Stimulated activated CD4-positive, alpha-beta T cell treated with anti-CD3 and anti-CD28 coated beads, Interleukin-4, amount 100 ng/mL, for 1 hour (primary cell): ENCODE data around the gene PDGFRB.

Experiments used
- DNase-seq: peaks from one replicate; pipeline ENCODE4 v3.0.0-alpha.2; 2020

Gene PDGFRB

DNA sequence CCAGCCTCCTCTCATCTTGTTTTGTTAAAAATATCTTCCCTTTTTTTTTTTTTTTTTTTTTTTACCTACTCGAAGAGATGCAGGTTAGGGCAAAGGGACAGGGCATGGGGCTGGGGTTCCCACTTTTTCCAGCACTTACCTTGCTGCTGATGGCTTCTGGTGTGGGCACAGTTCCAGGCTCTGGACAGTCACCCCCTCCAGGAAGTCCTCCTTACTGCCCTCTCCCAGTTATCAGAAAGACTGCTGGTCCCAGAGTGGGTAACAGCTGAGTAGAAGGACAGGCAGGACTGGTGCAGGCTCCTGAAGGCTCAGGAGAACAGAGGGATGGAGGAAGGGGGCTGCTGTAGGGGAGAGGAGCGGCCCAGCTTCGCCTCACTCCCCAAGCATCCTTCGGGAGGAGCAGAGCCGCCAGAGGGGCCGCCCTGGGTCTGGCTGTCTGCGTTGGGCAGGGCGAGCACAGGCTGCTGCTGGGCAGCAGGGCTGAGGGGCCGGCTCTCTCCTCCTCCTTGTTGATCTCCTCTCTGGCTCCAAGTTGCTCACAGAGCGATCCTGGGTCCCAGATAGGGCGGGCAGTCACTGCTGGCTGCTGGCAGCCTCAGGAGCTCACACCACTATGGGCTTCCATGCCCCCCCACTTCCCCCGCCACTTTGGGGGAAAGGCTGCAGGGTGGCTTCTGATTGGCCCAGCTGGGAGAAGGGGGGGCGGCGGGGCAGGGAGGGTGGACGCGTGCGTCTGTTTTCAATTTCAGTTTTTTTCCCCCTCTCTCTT lies at the start of gene PDGFRB:
PDGFRB (minus strand) TSS at position 588 of the 769 bp plus-strand sequence. CDS start 18,798 bp downstream, outside the sequence.
- DNase-seq, result peak; percentile 39

DNA sequence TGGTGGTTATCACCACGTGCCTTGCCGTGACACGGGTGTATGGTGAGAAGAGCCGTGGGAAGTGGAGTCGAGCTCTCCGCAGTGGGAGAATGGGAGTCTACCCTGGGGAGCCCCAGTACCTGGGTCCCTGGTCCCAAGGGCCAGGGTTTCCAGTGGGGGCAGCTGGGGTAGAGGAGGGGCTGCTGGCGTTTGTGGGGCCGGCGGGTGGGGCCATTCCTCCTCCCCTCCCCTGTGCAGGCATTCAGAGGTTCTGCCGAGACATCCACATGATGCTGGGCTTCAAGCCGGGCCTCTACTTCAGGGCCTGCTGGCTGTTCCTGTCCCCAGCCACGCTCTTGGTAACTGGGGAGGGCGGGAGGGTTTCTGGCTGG lies 48.9 kb upstream of the PDGFRB start:
- no peak for DNase-seq

DNA sequence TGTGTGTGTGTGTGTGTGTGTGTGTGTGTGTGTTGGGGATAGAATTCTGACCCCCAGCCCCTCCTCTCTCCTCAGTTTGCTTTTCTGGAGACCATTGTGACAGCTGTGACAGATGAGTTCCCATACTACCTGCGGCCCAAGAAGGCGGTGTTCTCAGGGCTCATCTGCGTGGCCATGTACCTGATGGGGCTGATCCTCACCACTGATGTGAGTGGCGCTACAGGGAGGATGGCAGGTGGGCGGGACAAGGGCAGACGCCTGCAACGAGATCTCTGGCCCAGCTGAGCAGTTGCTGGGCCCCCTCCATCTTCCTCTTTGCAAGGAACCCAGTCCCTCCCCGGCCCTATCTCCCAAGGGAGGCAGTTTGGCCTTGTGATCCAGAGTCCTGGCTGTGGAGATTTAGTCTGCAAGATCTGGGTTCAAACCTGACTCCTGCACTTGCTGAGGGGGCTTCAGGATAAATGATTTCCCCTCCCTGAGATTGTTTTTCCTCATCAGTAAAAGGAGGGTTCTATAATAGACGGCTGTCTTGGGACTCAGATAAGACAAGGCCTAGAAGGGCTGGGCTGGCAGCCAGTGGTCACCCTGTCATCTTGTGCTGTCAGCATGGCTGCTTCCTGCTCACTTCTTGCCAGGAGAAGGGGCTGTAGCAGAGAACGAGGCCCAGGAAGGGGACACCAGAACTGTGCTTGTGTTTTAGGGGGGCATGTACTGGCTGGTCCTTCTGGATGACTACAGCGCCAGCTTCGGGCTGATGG lies 48.4 kb upstream of the PDGFRB start:
- no peak for DNase-seq

DNA sequence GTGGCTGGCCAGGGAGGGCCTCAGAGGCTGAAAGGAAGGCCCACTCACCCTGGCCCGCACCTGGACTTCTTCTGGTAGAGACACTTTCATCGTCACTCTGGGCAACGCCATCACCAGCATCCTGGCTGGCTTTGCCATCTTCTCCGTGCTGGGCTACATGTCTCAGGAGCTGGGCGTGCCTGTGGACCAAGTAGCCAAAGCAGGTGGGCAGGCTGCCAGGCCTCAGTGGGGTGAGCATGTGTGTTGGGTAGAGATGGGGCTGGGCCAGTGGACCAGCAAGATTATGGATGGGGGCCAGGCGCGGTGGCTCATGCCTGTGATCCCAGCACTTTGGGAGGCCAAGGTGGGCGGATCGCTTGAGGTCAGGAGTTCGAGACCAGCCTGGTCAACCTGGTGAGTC lies 46.9 kb upstream of the PDGFRB start:
- no peak for DNase-seq

DNA sequence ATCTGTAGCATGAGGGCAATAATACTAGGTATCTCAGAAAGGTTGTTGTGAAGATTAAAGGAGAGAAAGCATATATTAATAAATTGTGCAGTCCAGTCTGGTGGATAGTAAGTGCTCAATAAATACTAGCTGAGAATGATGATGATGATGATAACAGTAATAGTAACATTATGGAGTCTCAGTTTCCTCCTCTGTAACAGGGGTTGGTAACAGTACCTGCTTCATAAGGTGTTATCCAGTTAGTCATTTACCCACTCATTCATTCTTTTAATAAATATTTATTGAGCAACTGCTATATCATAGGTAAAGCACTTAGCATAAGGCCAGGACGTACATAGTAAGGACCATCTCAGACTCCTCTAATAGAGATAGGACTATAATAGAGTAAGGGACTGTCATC lies 41.8 kb upstream of the PDGFRB start:
- no peak for DNase-seq

DNA sequence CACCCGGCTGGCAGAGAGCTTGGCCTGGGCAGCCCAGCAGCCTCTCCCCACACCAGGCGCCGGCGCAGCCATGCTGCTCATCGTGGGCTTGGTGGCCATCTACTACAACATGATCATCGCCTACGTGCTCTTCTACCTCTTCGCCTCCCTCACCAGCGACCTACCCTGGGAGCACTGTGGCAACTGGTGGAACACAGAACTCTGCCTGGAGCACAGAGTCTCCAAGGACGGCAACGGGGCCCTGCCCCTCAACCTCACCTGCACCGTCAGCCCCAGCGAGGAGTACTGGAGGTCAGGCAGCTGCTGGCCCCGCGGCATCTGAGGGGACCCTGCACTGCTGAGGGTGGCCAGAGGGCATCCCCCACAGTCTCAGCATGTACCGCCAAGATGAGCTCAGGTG lies 41.3 kb upstream of the PDGFRB start:
- DNase-seq, result no peak

DNA sequence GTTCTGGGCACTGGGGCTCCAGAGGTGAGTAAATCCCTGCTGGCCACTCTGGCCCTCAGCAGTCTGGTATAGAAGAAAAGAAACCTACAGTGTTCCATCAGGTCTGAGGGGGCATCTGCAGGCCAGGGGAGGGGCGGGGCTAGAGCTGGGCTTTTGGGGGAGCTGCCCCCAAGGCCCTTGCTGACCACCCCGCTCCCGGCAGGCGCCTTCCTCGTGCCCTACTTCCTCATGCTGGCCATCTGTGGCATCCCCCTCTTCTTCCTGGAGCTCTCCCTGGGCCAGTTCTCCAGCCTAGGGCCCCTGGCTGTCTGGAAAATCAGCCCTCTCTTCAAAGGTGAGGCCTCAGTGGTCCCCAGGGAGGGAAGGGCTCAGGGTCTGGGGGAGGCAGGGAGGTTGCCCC lies 40.9 kb upstream of the PDGFRB start:
- no peak for DNase-seq

DNA sequence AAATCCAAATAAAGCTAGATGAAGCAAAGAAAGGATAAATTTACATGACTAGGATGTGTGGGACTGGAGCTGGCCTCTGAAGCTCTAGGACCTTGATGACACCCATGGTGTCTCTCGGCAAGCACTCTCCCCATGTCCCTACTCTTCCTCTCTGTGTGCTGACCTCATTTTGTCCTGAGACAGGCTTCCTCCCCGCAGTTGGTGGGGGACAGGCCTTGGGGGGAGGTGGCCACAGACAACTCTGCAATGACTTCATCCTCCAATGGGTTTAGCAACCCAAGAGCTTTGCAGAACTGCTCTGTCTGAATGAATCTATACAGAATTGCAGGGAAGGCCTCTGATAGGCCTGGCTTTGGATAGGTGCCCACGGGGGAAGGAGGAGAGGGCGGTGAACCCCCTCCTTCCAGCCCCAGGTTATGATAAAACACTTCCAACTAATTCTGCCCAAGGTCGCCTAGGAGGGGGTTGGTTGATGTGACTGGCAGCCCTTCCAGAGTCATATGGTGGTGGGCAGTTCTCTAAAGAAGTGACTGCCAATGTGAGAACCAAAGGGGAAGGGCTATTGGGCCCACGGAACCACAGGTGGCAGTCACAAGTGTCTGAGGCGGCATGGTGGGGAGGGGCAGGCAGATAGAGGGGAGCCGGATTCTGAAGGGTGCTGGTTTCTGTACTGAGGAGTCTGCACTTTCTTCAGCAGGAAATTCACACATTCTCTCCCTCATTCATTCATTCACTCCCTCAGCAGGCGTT lies 40.3 kb upstream of the PDGFRB start:
- DNase-seq, result no peak

DNA sequence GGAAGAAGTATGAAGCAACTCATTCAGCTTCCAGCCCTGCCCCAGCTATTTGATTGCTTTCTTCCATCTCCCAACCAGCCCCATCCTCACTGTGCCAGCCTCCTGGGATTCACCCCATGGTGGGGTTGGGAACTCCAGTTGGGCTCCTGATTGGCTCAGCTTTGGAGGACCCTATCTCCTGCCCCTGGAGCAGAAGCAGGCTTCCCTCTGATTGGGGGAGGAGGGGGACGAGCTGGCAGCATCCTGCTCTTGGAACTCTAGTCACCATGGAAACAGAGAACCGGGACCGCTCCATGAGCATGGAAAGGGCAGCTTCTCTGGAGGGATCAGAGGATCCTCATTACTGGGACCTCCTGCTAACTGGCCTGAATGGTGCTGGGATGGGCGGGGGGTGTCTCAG lies 36.8 kb upstream of the PDGFRB start:
- no peak for DNase-seq

DNA sequence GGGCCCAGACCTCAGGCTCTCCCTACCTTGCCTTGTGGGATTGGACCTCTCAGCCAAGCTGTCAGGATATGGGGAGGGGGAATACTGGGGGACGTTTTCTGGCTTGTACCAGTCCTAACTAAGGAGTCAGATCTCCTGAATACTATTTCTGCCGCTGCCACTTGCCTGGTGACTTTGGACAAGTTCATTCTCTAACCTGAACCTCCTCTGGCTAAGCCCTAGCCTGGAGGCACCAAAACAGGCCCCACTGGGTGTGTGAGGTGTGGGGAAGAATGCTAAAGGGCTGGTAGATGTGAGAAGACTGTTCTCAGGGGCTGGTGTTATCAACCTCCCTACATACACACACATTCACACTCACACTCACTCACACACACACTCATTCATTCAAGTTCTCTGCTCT lies 35.3 kb upstream of the PDGFRB start:
- no peak for DNase-seq

DNA sequence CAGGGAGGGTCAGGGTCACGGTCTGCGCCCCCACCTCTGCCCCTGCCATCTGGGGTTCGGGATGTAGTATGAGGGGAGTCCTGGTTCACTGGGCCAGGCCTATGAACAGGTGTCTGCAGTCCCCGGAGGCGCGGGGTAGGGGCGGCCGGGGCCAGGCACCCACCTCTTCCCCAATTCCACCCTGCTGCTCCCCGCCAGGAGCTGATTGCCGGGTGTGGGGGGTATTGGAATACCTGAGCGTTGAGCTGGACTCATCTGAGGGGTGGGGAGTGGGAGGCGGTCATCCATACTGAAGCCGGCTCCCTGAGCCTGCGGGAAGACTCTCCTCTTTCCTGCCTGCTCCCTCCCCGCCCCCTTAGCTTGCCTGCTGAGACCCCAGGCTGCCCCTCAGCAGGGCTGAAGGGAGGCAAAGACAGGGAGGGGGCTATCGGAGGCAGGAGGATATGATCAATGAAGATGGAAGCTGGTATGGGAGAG lies 34.9 kb upstream of the PDGFRB start:
- no peak for DNase-seq

DNA sequence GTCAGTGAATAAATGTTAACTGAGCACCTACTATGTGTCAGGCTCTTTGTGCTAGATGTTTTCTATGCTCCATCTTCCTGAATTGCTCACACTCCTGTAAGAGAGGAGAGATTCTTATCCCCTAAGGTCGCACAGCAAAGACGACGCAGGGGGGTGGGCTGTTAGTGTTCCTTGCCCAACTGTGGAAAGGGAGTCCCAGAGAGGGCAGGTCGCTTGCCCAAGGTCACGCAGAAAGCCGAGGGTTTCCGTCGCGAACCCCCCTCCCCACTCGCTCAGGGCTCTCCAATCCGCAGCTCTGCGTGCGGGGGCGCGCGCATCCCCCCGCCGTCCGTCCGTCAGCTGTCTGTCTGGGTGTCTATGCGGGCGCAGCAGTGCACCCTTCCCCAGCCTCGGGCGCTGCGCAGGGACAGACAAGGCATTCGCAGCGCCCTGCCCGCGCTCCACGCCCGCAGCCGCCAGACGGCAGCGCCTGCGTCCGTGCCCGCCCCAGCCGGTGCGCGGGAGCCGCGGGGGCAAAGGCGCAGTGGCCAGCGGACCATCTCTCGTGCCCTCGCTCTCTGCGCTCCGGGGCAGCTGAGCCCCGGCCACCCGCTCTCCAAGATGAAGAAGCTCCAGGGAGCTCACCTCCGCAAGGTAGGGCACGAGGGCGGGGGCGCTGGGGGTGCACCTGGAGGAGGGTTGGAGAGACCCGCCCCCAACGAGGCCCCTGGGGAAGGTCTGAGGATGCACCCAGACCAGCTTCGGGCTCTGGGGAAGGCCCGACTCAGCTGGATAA lies 34.3 kb upstream of the PDGFRB start, which contains the start of gene SLC6A7:
SLC6A7 (plus strand) TSS at position 335 of the 775 bp plus-strand sequence; CDS start at position 601, 266 bp downstream.
- DNase-seq, result no peak

DNA sequence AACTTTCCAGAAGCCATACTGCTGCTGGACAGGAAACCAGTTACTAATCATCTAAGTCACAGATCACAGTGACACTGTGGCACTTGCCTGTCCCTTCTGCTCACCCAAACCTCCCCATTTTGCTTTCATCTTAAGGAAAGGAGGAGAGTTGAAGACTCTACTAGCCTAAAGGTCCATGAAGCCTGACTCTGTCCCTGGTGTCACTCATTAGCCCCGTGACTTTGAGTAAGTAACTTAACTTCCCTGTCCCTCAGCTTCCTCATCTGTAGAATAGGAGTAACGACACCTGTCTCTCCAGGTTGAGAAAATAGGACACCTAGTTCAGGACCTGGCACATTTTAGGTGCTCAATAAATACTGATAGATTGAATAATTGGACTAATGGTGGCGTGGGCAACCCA lies 33.7 kb upstream of the PDGFRB start:
- DNase-seq, result no peak

DNA sequence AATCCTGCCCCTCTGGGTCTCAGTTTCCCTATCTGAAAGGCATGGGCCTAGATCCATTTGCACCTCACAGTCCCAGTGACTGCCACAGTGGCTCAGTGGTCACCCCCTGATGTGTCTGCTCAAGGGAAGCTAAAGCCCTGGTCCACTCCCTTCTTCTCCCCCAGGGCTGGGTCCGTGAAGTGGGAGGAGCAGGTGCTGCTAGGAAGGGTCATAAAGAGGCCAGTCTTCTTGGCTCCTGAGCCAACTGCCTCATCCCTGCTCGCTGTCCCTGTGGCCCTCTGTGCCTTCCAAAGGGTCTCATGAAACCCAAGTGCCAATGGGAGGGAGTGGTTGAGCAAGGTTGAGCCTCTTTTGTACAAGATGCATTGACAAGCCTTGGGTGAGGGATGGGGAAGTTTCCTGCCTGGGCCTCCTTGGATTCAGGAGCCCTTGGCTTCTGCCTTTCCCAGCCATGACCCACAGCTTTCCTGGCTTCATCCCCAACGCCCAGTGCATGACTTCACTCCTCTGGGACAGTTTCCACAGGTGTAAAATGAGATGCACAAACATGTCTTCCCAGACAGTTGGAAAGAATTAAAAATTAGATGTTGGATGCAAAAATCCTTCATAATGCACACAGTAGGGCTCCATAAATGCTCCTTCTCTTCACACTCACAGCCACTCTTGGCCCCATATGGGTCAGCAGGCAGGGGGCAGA lies 32.6 kb upstream of the PDGFRB start:
- no peak for DNase-seq

DNA sequence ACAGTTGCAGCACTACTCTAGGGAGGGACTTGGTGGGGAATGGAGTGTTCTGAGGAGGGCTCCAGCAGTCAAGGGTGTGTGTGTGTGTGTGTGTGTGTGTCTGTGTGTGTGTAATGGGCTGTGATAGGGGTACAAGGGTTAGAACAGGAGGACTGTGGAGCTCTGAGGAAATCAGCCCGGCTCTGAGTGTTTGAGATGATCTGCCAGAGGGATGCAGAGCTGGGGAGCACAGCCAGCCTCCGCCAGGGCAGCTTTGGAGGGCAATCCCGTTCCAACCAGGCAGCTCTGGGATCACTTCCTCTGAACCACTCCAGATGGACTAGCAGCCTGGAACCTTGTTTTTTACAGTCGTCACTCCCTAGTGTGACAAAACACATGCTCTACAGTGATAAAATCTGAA lies 31.3 kb upstream of the PDGFRB start:
- DNase-seq, result no peak

DNA sequence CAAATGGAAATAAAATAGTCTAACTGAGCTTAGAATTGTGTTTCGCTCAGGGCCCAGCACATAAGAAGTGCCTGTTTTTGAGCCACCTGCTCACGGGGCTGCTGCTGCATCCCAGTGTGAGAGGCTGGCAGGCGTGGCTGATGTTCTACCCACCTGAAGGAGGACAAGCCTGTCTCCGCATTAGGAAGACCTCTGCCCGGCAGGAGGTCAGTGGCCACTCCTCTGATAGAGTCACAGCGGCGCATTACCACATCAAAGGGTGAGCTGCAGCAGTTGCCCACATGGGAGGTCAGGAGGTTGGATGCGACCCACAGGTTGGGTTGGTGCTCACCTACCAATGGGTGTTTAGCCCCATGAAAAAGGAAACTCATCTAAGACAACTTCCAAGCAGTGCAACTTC lies 30.5 kb upstream of the PDGFRB start:
- no peak for DNase-seq

DNA sequence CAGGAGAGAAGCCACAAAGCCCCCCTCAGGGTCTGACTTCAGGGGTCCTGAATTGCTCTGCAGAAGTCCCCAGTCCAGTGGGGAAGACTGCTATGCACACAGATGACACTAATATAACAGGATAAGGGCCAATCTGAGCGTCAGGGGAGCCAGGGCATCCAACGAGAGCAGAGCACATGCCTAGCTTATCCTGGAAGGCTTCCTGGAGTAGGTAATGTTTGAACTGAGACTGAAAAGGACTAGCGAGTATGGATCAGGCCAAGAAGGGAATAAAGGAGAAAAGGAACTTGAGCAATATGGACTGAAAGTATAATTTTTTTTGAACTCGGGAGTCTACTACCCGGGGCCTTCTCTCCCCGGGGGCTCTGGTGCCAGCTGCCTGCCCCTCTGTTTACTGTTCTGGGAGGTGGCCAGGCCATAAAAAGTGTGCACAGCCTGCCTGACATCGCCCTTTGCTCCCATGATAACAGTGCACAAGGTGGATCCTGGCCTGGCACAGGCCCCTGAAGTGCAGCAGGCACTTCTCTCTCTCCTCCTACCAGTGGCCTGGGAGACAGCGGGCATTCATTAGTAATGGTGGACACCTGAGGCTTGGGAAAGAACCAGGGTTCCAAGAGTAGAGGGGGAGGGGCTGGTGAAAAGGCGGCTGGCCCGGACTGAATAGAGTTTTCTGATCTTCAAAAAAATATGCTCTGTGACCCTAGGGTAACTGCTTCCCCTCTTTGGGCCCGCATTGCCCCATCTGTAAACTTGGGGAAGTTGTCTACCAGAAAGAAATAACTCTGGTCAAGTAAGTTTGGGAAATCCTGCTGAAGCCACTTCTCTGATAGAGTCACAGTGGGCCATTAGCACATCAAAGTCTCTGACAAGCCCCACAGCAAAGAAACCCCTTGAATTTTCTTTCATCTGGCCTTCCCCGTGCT lies 29.6 kb upstream of the PDGFRB start:
- no peak for DNase-seq

DNA sequence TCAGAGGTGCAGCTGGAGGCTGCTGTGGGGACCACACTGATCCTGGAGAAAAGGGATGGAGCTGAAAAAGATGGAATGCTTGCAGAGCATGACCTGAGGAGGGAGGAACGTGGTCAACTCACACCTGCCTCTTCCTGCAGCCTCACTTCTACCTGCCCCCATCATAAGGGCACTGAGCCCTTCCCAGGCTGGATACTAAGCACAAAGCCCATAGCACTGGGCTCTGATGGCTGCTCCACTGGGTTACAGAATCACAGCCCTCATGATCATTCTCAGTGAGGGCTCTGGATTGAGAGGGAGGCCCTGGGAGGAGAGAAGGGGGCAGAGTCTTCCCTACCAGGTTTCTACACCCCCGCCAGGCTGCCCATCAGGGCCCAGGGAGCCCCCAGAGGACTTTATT lies 28.4 kb upstream of the PDGFRB start:
- DNase-seq, result no peak

DNA sequence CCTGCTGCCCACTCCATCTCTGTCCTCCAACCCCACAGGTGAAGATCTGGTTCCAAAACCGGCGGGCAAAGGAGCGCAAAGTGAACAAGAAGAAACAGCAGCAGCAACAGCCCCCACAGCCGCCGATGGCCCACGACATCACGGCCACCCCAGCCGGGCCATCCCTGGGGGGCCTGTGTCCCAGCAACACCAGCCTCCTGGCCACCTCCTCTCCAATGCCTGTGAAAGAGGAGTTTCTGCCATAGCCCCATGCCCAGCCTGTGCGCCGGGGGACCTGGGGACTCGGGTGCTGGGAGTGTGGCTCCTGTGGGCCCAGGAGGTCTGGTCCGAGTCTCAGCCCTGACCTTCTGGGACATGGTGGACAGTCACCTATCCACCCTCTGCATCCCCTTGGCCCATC lies 27.8 kb upstream of the PDGFRB start:
- DNase-seq, result no peak

DNA sequence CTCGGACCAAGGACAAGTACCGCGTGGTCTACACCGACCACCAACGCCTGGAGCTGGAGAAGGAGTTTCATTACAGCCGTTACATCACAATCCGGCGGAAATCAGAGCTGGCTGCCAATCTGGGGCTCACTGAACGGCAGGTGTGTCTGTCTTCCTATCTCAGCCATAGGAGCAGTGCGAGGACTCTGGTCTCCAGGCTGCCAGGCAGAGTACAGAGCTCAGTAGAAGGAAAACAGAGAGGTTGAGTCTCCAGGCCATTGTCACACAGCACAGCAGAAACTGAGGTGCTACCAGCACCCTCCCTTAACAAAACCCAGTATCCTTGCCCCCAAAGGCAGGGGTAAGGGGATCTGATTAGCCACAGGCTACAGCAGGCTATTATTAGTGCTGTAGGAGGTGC lies 27.1 kb upstream of the PDGFRB start:
- DNase-seq, result no peak
